ENCODE measurements around the gene SNCAIP. TPM values are rescaled to one million over a fixed set of nuclear protein-coding genes. Genes with fewer than 3 reads are reported as not detected.

The SNCAIP gene
- total and polyA plus RNA-seq, 7 donors, result 0.18 to 0.87 (median 0.38) TPM

DNA sequence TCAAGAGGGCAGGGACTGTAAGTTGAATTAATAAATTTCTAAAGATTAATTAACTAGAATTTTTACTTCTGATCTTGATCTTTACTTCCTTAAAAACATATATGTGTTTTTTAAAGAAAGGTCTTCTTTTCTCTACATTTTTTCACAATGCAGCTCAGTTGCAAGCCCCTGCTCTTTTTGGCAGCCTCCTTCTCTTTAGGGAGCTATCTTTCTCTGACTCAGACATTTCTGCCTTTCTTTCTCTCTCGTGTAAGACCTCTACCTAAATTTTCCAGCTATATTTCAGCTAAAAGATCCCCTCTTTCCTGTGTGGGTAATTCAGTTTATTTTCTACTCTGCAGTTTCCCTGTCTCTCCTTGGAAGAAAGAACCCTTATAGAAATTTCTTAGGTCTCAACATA is 38.3 kb upstream of the SNCAIP start:
- no peak for DNase-seq
- TF ChIP-seq CTCF (IDR thresholded peaks at IDR 0.05), result no peak
- H3K4me3 ChIP-seq, result no peak overlapping the region
- no peaks in the 10 kb centered on the region for H3K9me3 ChIP-seq
- no peak for ATAC-seq
- no peak overlapping the region for H3K27ac ChIP-seq
- WGBS, 3 donors, result 21 to 33% (median 32%) methylated on average over 1 of the region's 1 CpG
- intact Hi-C loops (cut with DNase I), result no loop called here
- H3K27me3 ChIP-seq (ENCODE audit: insufficient read depth in 3 of 3, low read length in 2 of 3), result no peaks in the 10 kb centered on the region
- no peaks in the 10 kb centered on the region for H3K36me3 ChIP-seq (ENCODE audit: insufficient read depth in 1 of 2, low read depth in 1 of 2)
- H3K4me1 ChIP-seq, result no peaks in the 10 kb centered on the region

GRCh38 chr5:122283592-122283991 is 28.4 kb upstream of the SNCAIP start:
- H3K4me1 ChIP-seq, result no peaks in the 10 kb centered on the region
- intact Hi-C loops (cut with DNase I), result no loop called here

GRCh38 chr5:122286541-122286940 is 25.5 kb upstream of the SNCAIP start:
- no peaks in the 10 kb centered on the region for H3K27me3 ChIP-seq (ENCODE audit: insufficient read depth in 3 of 3, low read length in 2 of 3)
- no peaks in the 10 kb centered on the region for H3K36me3 ChIP-seq (ENCODE audit: insufficient read depth in 1 of 2, low read depth in 1 of 2)
- DNase-seq, result no peak
- no peak for ATAC-seq
- H3K4me1 ChIP-seq, result no peaks in the 10 kb centered on the region
- 49 to 52% (median 52%) methylated on average over 4 of the region's 4 CpGs for WGBS, 3 donors
- intact Hi-C loops (cut with DNase I), result no loop called here
- no peak for TF ChIP-seq CTCF (IDR thresholded peaks at IDR 0.05)
- no peaks in the 10 kb centered on the region for H3K9me3 ChIP-seq
- H3K27ac ChIP-seq, result no peak overlapping the region
- no peak overlapping the region for H3K4me3 ChIP-seq

More at GRCh38 chr5:122283592-122283991, 28.4 kb upstream of the SNCAIP start:
- H3K9me3 ChIP-seq, result peaks cover 7% of the 10 kb centered on the region
- TF ChIP-seq CTCF (IDR thresholded peaks at IDR 0.05), result no peak
- DNase-seq, result no peak
- no peaks in the 10 kb centered on the region for H3K27me3 ChIP-seq (ENCODE audit: insufficient read depth in 3 of 3, low read length in 2 of 3)
- WGBS, 3 donors, result 93 to 98% (median 95%) methylated on average over 3 of the region's 3 CpGs
- ATAC-seq, result no peak
- no peak overlapping the region for H3K4me3 ChIP-seq
- H3K36me3 ChIP-seq (ENCODE audit: insufficient read depth in 1 of 2, low read depth in 1 of 2), result no peaks in the 10 kb centered on the region
- no peak overlapping the region for H3K27ac ChIP-seq

- intact Hi-C loops (cut with DNase I), result no loop called here
- DNase-seq (no peak), ATAC-seq (no peak)
- no peak overlapping the region for H3K27ac ChIP-seq
- H3K4me3 ChIP-seq, result no peak overlapping the region
- no peak for TF ChIP-seq CTCF (IDR thresholded peaks at IDR 0.05)
- no peaks in the 10 kb centered on the region for H3K9me3 ChIP-seq
- 55 to 63% (median 58%) methylated on average over 3 of the region's 3 CpGs for WGBS, 3 donors
- H3K27me3 ChIP-seq (ENCODE audit: insufficient read depth in 3 of 3, low read length in 2 of 3), result no peaks in the 10 kb centered on the region
- no peaks in the 10 kb centered on the region for H3K4me1 ChIP-seq
- H3K36me3 ChIP-seq (ENCODE audit: insufficient read depth in 1 of 2, low read depth in 1 of 2), result no peaks in the 10 kb centered on the region
These were observed 24.9 kb upstream of the SNCAIP start for GRCh38 chr5:122287101-122287500.
